ENCODE measurements around the gene KDM4C. TPM values are rescaled to one million over a fixed set of nuclear protein-coding genes. Genes with fewer than 3 reads are reported as not detected.

Gene KDM4C
- total and polyA plus RNA-seq, 2 donors (not counting 1 experiment from before 2014, with no cell fraction given) = 49.7 to 141 TPM

GRCh38 chr9:6910032-6910431 lies 152.3 kb downstream of the KDM4C start:
- DNase-seq (peak; percentile 9), ATAC-seq (ENCODE audit: low read depth) (no peak)
- H3K9me3 ChIP-seq (ENCODE audit: control extremely low read depth in 1 of 3, control insufficient read depth in 2 of 3, insufficient read depth in 1 of 3, low read length in 2 of 3) = no peaks in the 10 kb centered on the region
- Mint-ChIP-seq H3K27me3 (no peaks in the 10 kb centered on the region), H3K9me3 (ENCODE audit: insufficient read depth) (no peaks in the 10 kb centered on the region), H3K4me1 (peaks cover 20% of the 10 kb centered on the region), H3K27ac (no peak overlapping the region), H3K4me3 (no peak overlapping the region)
- ChIA-PET POLR2A (no interaction called here), CTCF (no interaction called here)
- H3K4me2 ChIP-seq (replicated peaks; ENCODE audit: low read depth, low read length, poor library complexity, severe bottlenecking) = no peak overlapping the region
- H2AFZ ChIP-seq (ENCODE audit: insufficient read depth, low read depth, low read length, poor library complexity, severe bottlenecking) = no peak overlapping the region
- peaks cover 53% of the 10 kb centered on the region for H3K79me2 ChIP-seq (ENCODE audit: control insufficient read depth, insufficient read depth, low read length)
- intact Hi-C loops (cut with micrococcal nuclease) = loop anchor here (10.0 kb wide), 1 partner anchor 55 kb away; no protein-coding TSS in a partner anchor
- H3K4me1 ChIP-seq (ENCODE audit: control insufficient read depth in 2 of 2, insufficient read depth in 2 of 2, low read length in 2 of 2) = peaks cover 0 to 12% of the 10 kb centered on the region in 2 donors
- no peak overlapping the region for H3K9ac ChIP-seq (ENCODE audit: low read length)
- no CpG with 5 or more reads among the region's 2 CpGs for WGBS (ENCODE audit: insufficient coverage)
- H3K36me3 ChIP-seq (replicated peaks in 1 of 2; ENCODE audit: control extremely low read depth in 1 of 2, control insufficient read depth in 1 of 2, extremely low read depth in 1 of 2, insufficient read depth in 2 of 2, low read length in 1 of 2) = peaks cover 2 to 19% of the 10 kb centered on the region in 2 experiments
- H4K20me1 ChIP-seq (ENCODE audit: control insufficient read depth, insufficient read depth, low read length, poor library complexity, severe bottlenecking) = peaks cover 50% of the 10 kb centered on the region
- no peak overlapping the region for H3K4me3 ChIP-seq (ENCODE audit: control extremely low read depth in 1 of 5, extremely low read depth in 1 of 5, insufficient read depth in 1 of 5, low read depth in 2 of 5, low read length in 4 of 5)
- no peak overlapping the region for H3K27ac ChIP-seq (ENCODE audit: low read length in 2 of 2)
- TF ChIP-seq EZH2 (IDR thresholded peaks at IDR 0.05; ENCODE audit: borderline replicate concordance, insufficient read depth, low read depth, low read length, poor library complexity, severe bottlenecking) (no peak), CTCF (IDR thresholded peaks at IDR 0.05) (peak; percentile 53)
- no peaks in the 10 kb centered on the region for H3K27me3 ChIP-seq (replicated peaks in 1 of 4; ENCODE audit: control extremely low read depth in 1 of 4, control insufficient read depth in 3 of 4, insufficient read depth in 4 of 4, low read length in 3 of 4)

- Histone ChIP-seq H3K4me1 (ENCODE audit: control insufficient read depth in 2 of 2, insufficient read depth in 2 of 2, low read length in 2 of 2) (peaks cover 0 to 12% of the 10 kb centered on the region in 2 donors), H3K9ac (ENCODE audit: low read length) (no peak overlapping the region), H3K27me3 (replicated peaks in 1 of 4; ENCODE audit: control extremely low read depth in 1 of 4, control insufficient read depth in 3 of 4, insufficient read depth in 4 of 4, low read length in 3 of 4) (no peaks in the 10 kb centered on the region), H3K36me3 (replicated peaks in 1 of 2; ENCODE audit: control extremely low read depth in 1 of 2, control insufficient read depth in 1 of 2, extremely low read depth in 1 of 2, insufficient read depth in 2 of 2, low read length in 1 of 2) (peaks cover 2 to 19% of the 10 kb centered on the region in 2 experiments), H3K4me2 (replicated peaks; ENCODE audit: low read depth, low read length, poor library complexity, severe bottlenecking) (no peak overlapping the region), H3K27ac (ENCODE audit: low read length in 2 of 2) (no peak overlapping the region), H4K20me1 (ENCODE audit: control insufficient read depth, insufficient read depth, low read length, poor library complexity, severe bottlenecking) (peaks cover 46% of the 10 kb centered on the region), H3K9me3 (ENCODE audit: control extremely low read depth in 1 of 3, control insufficient read depth in 2 of 3, insufficient read depth in 1 of 3, low read length in 2 of 3) (no peaks in the 10 kb centered on the region), H3K4me3 (ENCODE audit: control extremely low read depth in 1 of 5, extremely low read depth in 1 of 5, insufficient read depth in 1 of 5, low read depth in 2 of 5, low read length in 4 of 5) (no peak overlapping the region), H2AFZ (ENCODE audit: insufficient read depth, low read depth, low read length, poor library complexity, severe bottlenecking) (no peak overlapping the region), H3K79me2 (ENCODE audit: control insufficient read depth, insufficient read depth, low read length) (peaks cover 49% of the 10 kb centered on the region)
- TF ChIP-seq EZH2 (IDR thresholded peaks at IDR 0.05; ENCODE audit: borderline replicate concordance, insufficient read depth, low read depth, low read length, poor library complexity, severe bottlenecking) (no peak), CTCF (IDR thresholded peaks at IDR 0.05) (no peak)
- H3K4me1 Mint-ChIP-seq = peaks cover 20% of the 10 kb centered on the region
- H3K27ac Mint-ChIP-seq = no peak overlapping the region
- intact Hi-C loops (cut with micrococcal nuclease) = loop anchor here (10.0 kb wide), 1 partner anchor 54 kb away; no protein-coding TSS in a partner anchor
- 100% methylated on average over 2 of the region's 3 CpGs for WGBS (ENCODE audit: insufficient coverage)
- DNase-seq (no peak), ATAC-seq (ENCODE audit: low read depth) (no peak)
- POLR2A ChIA-PET = no interaction called here
- H3K9me3 Mint-ChIP-seq (ENCODE audit: insufficient read depth) = no peaks in the 10 kb centered on the region
- no peak overlapping the region for H3K4me3 Mint-ChIP-seq
- H3K27me3 Mint-ChIP-seq = no peaks in the 10 kb centered on the region
- CTCF ChIA-PET = no interaction called here
Observed at GRCh38 chr9:6910497-6910896, 152.7 kb downstream of the KDM4C start.
